Osteoblast (primary cell): Measurements from ENCODE around the gene RPS5. TPM values are rescaled to one million over a fixed set of nuclear protein-coding genes. Genes with fewer than 3 reads are reported as not detected.

ENCODE experiments used
- DNase-seq: peaks from one replicate; pipeline ENCODE4 v3.0.0; 2011; ENCODE audit warnings: low spot score, mixed read lengths; ENCODE audit not compliant: insufficient read length; ENCODE audit errors: missing footprints
- H2AFZ ChIP-seq: 2 replicates; pipeline ENCODE4 v1.6.0; 2011; ENCODE audit warnings: mild to moderate bottlenecking, low read length
- H3K27ac ChIP-seq: 2 replicates; pipeline ENCODE4 v1.5.1; 2011; ENCODE audit warnings: mild to moderate bottlenecking, low read depth, low read length, moderate library complexity
- H3K27me3 ChIP-seq: 2 replicates; pipeline ENCODE4 v1.6.0; 2012; ENCODE audit warnings: mild to moderate bottlenecking, control low read depth, inconsistent platforms, low read length, moderate library complexity; ENCODE audit not compliant: insufficient read depth
- H3K36me3 ChIP-seq: 2 replicates; pipeline ENCODE4 v1.5.1; 2011; ENCODE audit warnings: mild to moderate bottlenecking, low read length, control low read depth, moderate library complexity; ENCODE audit not compliant: insufficient read depth
- H3K4me1 ChIP-seq: 2 replicates; pipeline ENCODE4 v1.5.1; 2011; ENCODE audit warnings: mild to moderate bottlenecking, low read length, control low read depth, moderate library complexity; ENCODE audit not compliant: insufficient read depth
- H3K4me2 ChIP-seq: 2 replicates; pipeline ENCODE4 v1.6.0; 2011; ENCODE audit warnings: mild to moderate bottlenecking, low read length; ENCODE audit not compliant: insufficient read depth
- H3K4me3 ChIP-seq: fragments of 200-600 bp; sonication (generic); 3 replicates; pipeline ENCODE4 v1.5.1; 2012; ENCODE audit warnings: mild to moderate bottlenecking, low read length, inconsistent platforms; ENCODE audit not compliant: insufficient read depth
- H3K79me2 ChIP-seq: 2 replicates; pipeline ENCODE4 v1.6.0; 2012; ENCODE audit warnings: mild to moderate bottlenecking, low read length, control low read depth, inconsistent platforms; ENCODE audit not compliant: insufficient read depth
- H3K9me3 ChIP-seq: 2 replicates; pipeline ENCODE4 v1.5.1; 2011; ENCODE audit warnings: low read depth, low read length, control low read depth
- H4K20me1 ChIP-seq: 2 replicates; pipeline ENCODE4 v1.6.0; 2012; ENCODE audit warnings: mild to moderate bottlenecking, low read length, control low read depth; ENCODE audit not compliant: insufficient read depth
- total RNA-seq: library from RNA; depleted of rRNA; stranded (reverse); fragments of >200 nt; gene quantifications from 2 replicates; pipeline ENCODE4 v1.2.3, GENCODE V29; 2012
- TF ChIP-seq, protein P1 (sequence below): IDR thresholded peaks from 2 replicates; pipeline ENCODE4 v1.5.1; 2011; ENCODE audit warnings: mild to moderate bottlenecking, low read depth, low read length, moderate library complexity; ENCODE audit errors: extremely low read depth

Gene RPS5
- total RNA-seq, 1 donor = 1,166 TPM

DNA sequence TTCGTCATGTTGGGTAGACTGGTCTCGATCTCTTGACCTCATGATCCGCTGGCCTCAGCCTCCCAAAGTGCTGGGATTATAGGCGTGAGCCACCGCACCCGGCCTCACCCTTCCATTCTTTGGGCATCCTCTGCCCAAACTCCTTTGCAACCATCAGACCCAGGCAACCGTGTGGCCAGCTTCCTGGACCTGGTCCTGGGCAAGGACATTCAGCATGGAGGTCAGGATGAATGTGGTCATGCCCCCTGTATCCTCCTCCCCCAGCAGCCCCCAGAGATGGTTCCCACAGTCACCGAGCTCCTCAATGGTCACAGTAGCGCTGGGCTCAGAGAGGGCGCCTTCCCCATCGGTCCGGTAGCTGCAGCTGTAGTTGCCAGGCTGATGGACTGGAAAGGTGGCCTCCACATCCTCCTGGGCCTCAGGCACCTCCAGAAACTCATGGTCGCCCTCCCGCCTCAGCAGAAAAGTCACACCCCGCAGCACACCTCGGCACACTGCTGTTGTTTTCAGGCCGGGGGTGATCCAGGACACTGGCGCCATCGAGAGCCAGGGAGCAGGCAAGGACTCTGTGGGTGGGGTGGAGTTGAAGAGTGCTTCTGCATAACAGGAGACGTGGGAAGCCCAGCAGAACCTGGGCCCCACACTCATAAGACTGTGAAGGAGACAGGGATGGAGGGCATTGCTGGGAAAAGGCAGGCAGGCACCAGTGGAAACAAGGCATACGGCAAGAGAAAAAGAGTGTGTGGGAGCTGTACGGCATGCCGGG, 34.9 kb upstream of the RPS5 start:
- no peak overlapping the region for H3K4me2 ChIP-seq
- no peaks in the 10 kb centered on the region for H3K36me3 ChIP-seq
- no peak overlapping the region for H2AFZ ChIP-seq
- H3K27ac ChIP-seq = no peak overlapping the region
- no peaks in the 10 kb centered on the region for H3K9me3 ChIP-seq
- H4K20me1 ChIP-seq = no peaks in the 10 kb centered on the region
- no peak overlapping the region for H3K4me3 ChIP-seq
- no peaks in the 10 kb centered on the region for H3K79me2 ChIP-seq
- no peaks in the 10 kb centered on the region for H3K4me1 ChIP-seq
- H3K27me3 ChIP-seq = peaks cover 30% of the 10 kb centered on the region
- DNase-seq = peak; percentile 81
- TF ChIP-seq, protein P1, sequence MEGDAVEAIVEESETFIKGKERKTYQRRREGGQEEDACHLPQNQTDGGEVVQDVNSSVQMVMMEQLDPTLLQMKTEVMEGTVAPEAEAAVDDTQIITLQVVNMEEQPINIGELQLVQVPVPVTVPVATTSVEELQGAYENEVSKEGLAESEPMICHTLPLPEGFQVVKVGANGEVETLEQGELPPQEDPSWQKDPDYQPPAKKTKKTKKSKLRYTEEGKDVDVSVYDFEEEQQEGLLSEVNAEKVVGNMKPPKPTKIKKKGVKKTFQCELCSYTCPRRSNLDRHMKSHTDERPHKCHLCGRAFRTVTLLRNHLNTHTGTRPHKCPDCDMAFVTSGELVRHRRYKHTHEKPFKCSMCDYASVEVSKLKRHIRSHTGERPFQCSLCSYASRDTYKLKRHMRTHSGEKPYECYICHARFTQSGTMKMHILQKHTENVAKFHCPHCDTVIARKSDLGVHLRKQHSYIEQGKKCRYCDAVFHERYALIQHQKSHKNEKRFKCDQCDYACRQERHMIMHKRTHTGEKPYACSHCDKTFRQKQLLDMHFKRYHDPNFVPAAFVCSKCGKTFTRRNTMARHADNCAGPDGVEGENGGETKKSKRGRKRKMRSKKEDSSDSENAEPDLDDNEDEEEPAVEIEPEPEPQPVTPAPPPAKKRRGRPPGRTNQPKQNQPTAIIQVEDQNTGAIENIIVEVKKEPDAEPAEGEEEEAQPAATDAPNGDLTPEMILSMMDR = no peak

DNA sequence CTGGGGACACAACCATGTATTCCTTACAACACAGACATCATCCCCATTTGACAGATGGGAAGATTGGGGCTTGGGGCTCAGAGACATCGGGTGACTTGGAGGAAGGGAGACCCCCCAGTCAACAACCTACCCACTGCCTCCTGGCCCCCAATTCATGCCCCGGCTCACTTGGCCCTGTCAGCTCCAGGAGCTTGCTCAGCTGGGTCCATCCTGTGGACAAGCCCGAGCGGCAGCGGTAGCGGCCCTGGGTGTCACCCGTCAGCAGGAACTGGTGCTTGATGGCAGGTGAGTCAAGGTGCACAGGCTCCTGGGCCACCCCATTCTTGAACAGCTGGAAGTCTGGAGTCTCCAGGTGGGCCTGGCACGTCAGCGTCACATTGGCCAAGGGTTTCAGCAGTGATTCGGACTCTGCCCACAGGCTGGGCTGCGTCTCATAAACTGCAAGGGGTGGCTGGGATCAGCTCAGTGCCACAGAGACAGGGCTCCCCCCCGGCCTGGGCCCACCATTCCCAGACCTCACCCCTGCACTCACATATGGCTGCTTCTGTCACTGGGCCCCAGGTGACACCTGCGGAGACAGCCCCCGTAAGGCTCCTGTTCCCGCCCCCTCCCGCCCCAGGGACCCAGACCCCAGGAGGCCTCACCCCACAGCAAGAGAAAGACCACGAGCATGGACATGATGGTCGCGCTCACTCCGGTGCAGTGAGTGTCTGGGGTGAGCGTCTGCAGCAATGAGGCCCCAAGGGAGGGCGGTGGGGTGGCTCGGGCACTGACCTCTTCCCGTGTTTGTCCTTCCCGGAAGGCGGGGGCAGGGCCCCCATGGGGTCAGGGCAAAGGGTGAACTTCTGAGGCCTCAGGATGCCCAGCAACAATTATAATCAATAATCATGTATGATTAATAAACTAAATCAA, 34.1 kb upstream of the RPS5 start, which contains the start of gene A1BG:
TSS of gene A1BG (minus strand) at position 733 of the 912 bp plus-strand sequence. CDS start at position 678, 55 bp downstream.
- no peak within 1 kb of the TSS for H3K27ac ChIP-seq
- H3K4me1 ChIP-seq = no peaks in the 10 kb centered on the region
- H4K20me1 ChIP-seq = no peaks in the 10 kb centered on the region
- H3K79me2 ChIP-seq = no peaks in the 10 kb centered on the region
- no peak within 1 kb of the TSS for H3K4me3 ChIP-seq
- H3K9me3 ChIP-seq = no peaks in the 10 kb centered on the region
- H2AFZ ChIP-seq = no peak within 1 kb of the TSS
- H3K27me3 ChIP-seq = peaks cover 31% of the 10 kb centered on the region
- H3K36me3 ChIP-seq = no peaks in the 10 kb centered on the region
- DNase-seq = peak; percentile 62
- TF ChIP-seq, protein P1 = no peak
- no peak within 1 kb of the TSS for H3K4me2 ChIP-seq

DNA sequence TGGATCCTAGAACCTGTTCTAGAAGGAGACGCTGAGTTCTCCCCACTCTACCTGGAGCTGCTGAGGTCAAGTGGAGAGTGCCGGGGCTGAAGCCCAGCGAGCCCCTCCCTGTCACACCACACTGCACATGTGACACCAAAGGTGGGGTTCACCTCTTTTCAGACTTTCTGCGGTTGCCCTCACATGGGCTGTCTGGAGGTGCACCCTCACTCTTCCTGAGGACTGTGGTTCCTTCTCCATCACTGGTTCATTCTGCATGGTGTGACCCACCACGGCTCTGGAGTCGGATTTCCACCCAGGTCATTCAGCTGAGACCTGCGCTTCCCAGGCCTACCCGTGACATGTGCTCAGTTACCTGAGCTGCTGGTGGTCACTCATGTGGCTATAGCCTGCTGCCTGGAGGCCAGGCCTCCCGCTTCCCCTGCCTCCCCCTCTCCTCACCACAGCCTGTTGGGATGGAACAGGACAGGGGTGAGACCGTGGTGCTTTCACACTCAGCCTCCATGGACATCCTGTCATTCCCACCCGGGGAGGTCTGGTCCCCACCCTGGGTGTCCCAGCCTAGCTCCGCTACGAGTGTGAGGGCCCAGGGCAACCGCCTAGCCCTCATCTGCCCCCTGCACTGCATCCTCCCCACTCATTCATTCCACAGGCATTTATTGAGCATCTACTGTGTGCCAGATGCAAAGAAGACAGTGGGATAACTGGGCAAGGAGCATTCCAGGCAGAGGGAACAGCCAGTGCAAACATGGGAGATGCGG, 33.2 kb upstream of the RPS5 start:
- Histone ChIP-seq H3K27me3 (peaks cover 27% of the 10 kb centered on the region), H4K20me1 (no peaks in the 10 kb centered on the region), H3K9me3 (no peaks in the 10 kb centered on the region), H3K79me2 (no peaks in the 10 kb centered on the region), H3K4me3 (no peak overlapping the region), H3K4me2 (no peak overlapping the region), H2AFZ (no peak overlapping the region), H3K36me3 (no peaks in the 10 kb centered on the region), H3K27ac (no peak overlapping the region), H3K4me1 (no peaks in the 10 kb centered on the region)
- TF ChIP-seq, protein P1 = no peak
- DNase-seq = peak; percentile 69
